GM23338 (cell line): ENCODE data around the gene BCL2L15. TPM values are rescaled to one million over a fixed set of nuclear protein-coding genes. Genes with fewer than 3 reads are reported as not detected.
A peak's percentile ranks its signal among the peaks of the same experiment; 100 is the strongest.

ENCODE experiments used
- ATAC-seq: fragments of 200-7000 bp; cut with Tn5 transposase; 3 replicates; pipeline ENCODE4 v1.9.1; 2020
- DNase-seq: peaks from one replicate; pipeline ENCODE4 v3.0.0-alpha.2; 2015; ENCODE audit warnings: low spot score
- H2AFZ ChIP-seq: fragments of 200-600 bp; sonication (generic); 2 replicates; pipeline ENCODE4 v1.8.0; 2016; ENCODE audit warnings: antibody characterized with exemption, mild to moderate bottlenecking, moderate library complexity
- H3F3A ChIP-seq: fragments of 200-600 bp; sonication (generic); replicated peaks from 2 replicates; pipeline ENCODE4 v1.8.0; 2017; ENCODE audit warnings: antibody characterized with exemption, mixed run types, low read depth
- H3K27ac ChIP-seq: fragments of 200-600 bp; sonication (generic); 2 replicates; pipeline ENCODE4 v1.6.1; 2016; ENCODE audit warnings: low read depth
- H3K27me3 ChIP-seq: fragments of 200-600 bp; sonication (generic); 2 replicates; pipeline ENCODE4 v1.8.0; 2016; ENCODE audit warnings: mild to moderate bottlenecking, mixed run types, moderate library complexity; ENCODE audit not compliant: insufficient read depth
- H3K36me3 ChIP-seq: fragments of 200-600 bp; sonication (generic); 2 replicates; pipeline ENCODE4 v1.8.0; 2016; ENCODE audit warnings: mild to moderate bottlenecking; ENCODE audit not compliant: insufficient read depth
- H3K4me1 ChIP-seq: fragments of 200-600 bp; sonication (generic); 2 replicates; pipeline ENCODE4 v1.8.0; 2016; ENCODE audit warnings: mild to moderate bottlenecking, moderate library complexity; ENCODE audit not compliant: insufficient read depth
- H3K4me2 ChIP-seq: fragments of 200-600 bp; sonication (generic); 2 replicates; pipeline ENCODE4 v1.7.1; 2017; ENCODE audit warnings: mixed run types
- H3K4me3 ChIP-seq: fragments of 200-600 bp; sonication (generic); 2 replicates; pipeline ENCODE4 v1.6.1; 2016; ENCODE audit warnings: mixed run types
- H3K79me2 ChIP-seq: fragments of 200-600 bp; sonication (generic); replicated peaks from 2 replicates; pipeline ENCODE4 v1.8.0; 2017; ENCODE audit warnings: mild to moderate bottlenecking; ENCODE audit not compliant: insufficient read depth
- H3K9me2 ChIP-seq: fragments of 200-600 bp; sonication (generic); 2 replicates; pipeline ENCODE4 v1.8.0; 2017; ENCODE audit not compliant: insufficient read depth
- H4K20me1 ChIP-seq: fragments of 200-600 bp; sonication (generic); replicated peaks from 2 replicates; pipeline ENCODE4 v1.8.0; 2017; ENCODE audit warnings: mild to moderate bottlenecking; ENCODE audit not compliant: insufficient read depth
- H3K27ac Mint-ChIP-seq: 2 replicates; pipeline ENCODE4 v1.8.0; 2020; ENCODE audit warnings: inconsistent platforms, mild to moderate bottlenecking, moderate library complexity, mixed read lengths
- H3K27me3 Mint-ChIP-seq: 3 replicates; pipeline ENCODE4 v1.8.0; 2022; ENCODE audit warnings: low read depth, mild to moderate bottlenecking, moderate library complexity, mixed read lengths, inconsistent platforms; ENCODE audit not compliant: insufficient read depth, poor library complexity
- H3K36me3 Mint-ChIP-seq: 3 replicates; pipeline ENCODE4 v1.8.0; 2021; ENCODE audit warnings: low read depth, mild to moderate bottlenecking, inconsistent platforms, moderate library complexity, mixed read lengths
- H3K4me1 Mint-ChIP-seq: 3 replicates; pipeline ENCODE4 v1.8.0; 2020; ENCODE audit warnings: mild to moderate bottlenecking, inconsistent platforms, mixed read lengths
- H3K4me3 Mint-ChIP-seq: 3 replicates; pipeline ENCODE4 v1.8.0; 2021; ENCODE audit warnings: moderate library complexity, mild to moderate bottlenecking, inconsistent platforms, mixed read lengths
- H3K9me3 Mint-ChIP-seq: 3 replicates; pipeline ENCODE4 v1.8.0; 2020; ENCODE audit warnings: moderate library complexity, mild to moderate bottlenecking, inconsistent platforms, mixed read lengths
- CREB1 ChIP-seq: fragments of 250-450 bp; sonication (Bioruptor Pico); IDR thresholded peaks from 2 replicates; pipeline ENCODE4 v1.5.0; 2020; ENCODE audit warnings: low read depth, mild to moderate bottlenecking, moderate library complexity
- CTCF ChIP-seq, 2 experiments: fragments of 200-600 bp in 1 of 2; sonication (generic) in 1 of 2; conservative IDR thresholded peaks; 2 replicates each; pipeline versions ENCODE4 v1.5.1 to v1.6.1; 2016 to 2017; ENCODE audit warnings: antibody characterized with exemption in 2 of 2, low read depth in 2 of 2, mild to moderate bottlenecking in 2 of 2, moderate library complexity in 1 of 2
- ETS1 ChIP-seq: IDR thresholded peaks from 2 replicates; pipeline ENCODE4 v1.6.1; 2016; ENCODE audit warnings: antibody characterized with exemption
- EZH2 ChIP-seq: fragments of 200-600 bp; sonication (generic); IDR thresholded peaks from one replicate; pipeline ENCODE4 v1.8.0; 2017; ENCODE audit warnings: antibody characterized with exemption, mild to moderate bottlenecking, low read depth; ENCODE audit not compliant: unreplicated experiment
- NANOG ChIP-seq: IDR thresholded peaks from 2 replicates; pipeline ENCODE4 v1.6.1; 2016; ENCODE audit warnings: antibody characterized with exemption, borderline replicate concordance
- REST ChIP-seq: IDR thresholded peaks from one replicate; pipeline ENCODE4 v1.6.1; 2018; ENCODE audit warnings: antibody characterized with exemption; ENCODE audit not compliant: unreplicated experiment
- STAT1 ChIP-seq: IDR thresholded peaks from one replicate; pipeline ENCODE4 v1.6.1; 2016; ENCODE audit warnings: antibody characterized with exemption; ENCODE audit not compliant: unreplicated experiment
- ZNF331 ChIP-seq: fragments of 250-450 bp; sonication (Bioruptor Pico); IDR thresholded peaks from 2 replicates; pipeline ENCODE4 v1.5.0; 2020; ENCODE audit warnings: low read depth, mild to moderate bottlenecking, moderate library complexity
- ZNF462 ChIP-seq: fragments of 250-450 bp; sonication (Bioruptor Pico); IDR thresholded peaks from 2 replicates; pipeline ENCODE4 v1.5.0; 2020; ENCODE audit warnings: mild to moderate bottlenecking, moderate library complexity
- polyA plus RNA-seq: library from polyadenylated mRNA; unstranded; fragments of >200 nt; fragmentation: Nextera tagmentation; extraction: Ambion mirVana; gene quantifications from 2 replicates; pipeline ENCODE4 v1.2.1, GENCODE V29; 2016
- total RNA-seq: library from RNA; depleted of rRNA; stranded (reverse); fragments of >200 nt; shearing (Covaris generic); gene quantifications from 2 replicates; pipeline ENCODE4 v1.2.3, GENCODE V29; 2014

Gene BCL2L15
- total and polyA plus RNA-seq, 2 experiments from 2014 or later = not detected

- DNase-seq (peak; percentile 51), ATAC-seq (peak; percentile 8)
- Histone ChIP-seq H2AFZ (no peak overlapping the region), H3K9me2 (no peaks in the 10 kb centered on the region), H3K4me3 (peak overlapping the region; percentile 97), H3K4me1 (peaks cover 25% of the 10 kb centered on the region), H3K27ac (no peak overlapping the region), H3K27me3 (no peaks in the 10 kb centered on the region), H3K79me2 (peaks cover 58% of the 10 kb centered on the region), H3K36me3 (no peaks in the 10 kb centered on the region), H3F3A (0 out of 2 replicates have a peak, but pooled peaks cover 8% of the 10 kb centered on the region), H4K20me1 (peaks cover 13% of the 10 kb centered on the region), H3K4me2 (peak overlapping the region; percentile 89)
- no peaks in the 10 kb centered on the region for H3K9me3 Mint-ChIP-seq
- no peak overlapping the region for H3K27ac Mint-ChIP-seq
- TF ChIP-seq EZH2 (no peak), ZNF331 (CRISPR knock-in tag) (no peak), ZNF462 (CRISPR knock-in tag) (no peak), REST (no peak), NANOG (no peak), CREB1 (CRISPR knock-in tag) (no peak), CTCF (conservative IDR thresholded peaks at IDR 0.05; ENCODE audit: low read depth in 2 of 2) (no peak), STAT1 (no peak), ETS1 (no peak)
- H3K27me3 Mint-ChIP-seq = peaks cover 5% of the 10 kb centered on the region
- peaks cover 25% of the 10 kb centered on the region for H3K4me1 Mint-ChIP-seq
- no peaks in the 10 kb centered on the region; the same call in 2 of the 3 replicates for H3K36me3 Mint-ChIP-seq
- H3K4me3 Mint-ChIP-seq = peak overlapping the region; percentile 90
These were observed 43.2 kb upstream of the BCL2L15 start for GRCh38 chr1:113930499-113931161.
